ENCODE measurements around the gene ADGRD1. TPM values are rescaled to one million over a fixed set of nuclear protein-coding genes. Genes with fewer than 3 reads are reported as not detected.
"Not testable (repeated sequence)": the region's sequence is repeated elsewhere in the genome, so short reads cannot be mapped to it uniquely, and the experiment has no call there.

The ADGRD1 gene
- total RNA-seq, 2 experiments from 2014 or later = 0.05 TPM; not detected in 1

GRCh38 chr12:131117438-131118245, 163.9 kb downstream of the ADGRD1 start:
- H3K27me3 Mint-ChIP-seq = no peaks in the 10 kb centered on the region
- no peak overlapping the region for H3K27ac Mint-ChIP-seq
- ChIA-PET CTCF (interaction anchor here (1.9 to 3.9 kb wide), 2 partner anchors 12 to 15 kb away, joined by 4 to 30 read pairs; no protein-coding TSS in a partner anchor), POLR2A (no interaction called here)
- H3K4me1 Mint-ChIP-seq = no peaks in the 10 kb centered on the region
- no peak for DNase-seq
- no peaks in the 10 kb centered on the region for H3K9me3 Mint-ChIP-seq
- no peak overlapping the region for H3K4me3 Mint-ChIP-seq
- no peaks in the 10 kb centered on the region for H3K36me3 Mint-ChIP-seq (ENCODE audit: low read depth)

GRCh38 chr12:131118371-131118770, 164.7 kb downstream of the ADGRD1 start:
- Mint-ChIP-seq H3K27ac (no peak overlapping the region), H3K27me3 (no peaks in the 10 kb centered on the region), H3K9me3 (no peaks in the 10 kb centered on the region), H3K36me3 (ENCODE audit: low read depth) (no peaks in the 10 kb centered on the region), H3K4me1 (no peaks in the 10 kb centered on the region), H3K4me3 (no peak overlapping the region)
- DNase-seq = no peak
- POLR2A ChIA-PET = no interaction called here
- CTCF ChIA-PET = interaction anchor here (1.9 kb wide), 1 partner anchor 14 kb away, joined by 4 read pairs; no protein-coding TSS in a partner anchor

- H3K27ac Mint-ChIP-seq; DNase-seq; H3K27me3 Mint-ChIP-seq; POLR2A ChIA-PET; CTCF ChIA-PET; H3K36me3 Mint-ChIP-seq (ENCODE audit: low read depth); H3K9me3 Mint-ChIP-seq; H3K4me3 Mint-ChIP-seq; H3K4me1 Mint-ChIP-seq: not testable (repeated sequence)
These were observed 165.6 kb downstream of the ADGRD1 start for GRCh38 chr12:131119345-131119744.

- Mint-ChIP-seq H3K4me1 (no peaks in the 10 kb centered on the region), H3K4me3 (no peak overlapping the region), H3K36me3 (ENCODE audit: low read depth) (no peaks in the 10 kb centered on the region), H3K27ac (no peak overlapping the region), H3K27me3 (no peaks in the 10 kb centered on the region), H3K9me3 (no peaks in the 10 kb centered on the region)
- no peak for DNase-seq
- ChIA-PET POLR2A (no interaction called here), CTCF (no interaction called here)
These were observed 166.2 kb downstream of the ADGRD1 start for GRCh38 chr12:131119936-131120335.

- no peak for DNase-seq
- H3K27ac Mint-ChIP-seq = no peak overlapping the region
- H3K4me3 Mint-ChIP-seq = no peak overlapping the region
- CTCF ChIA-PET = no interaction called here
- POLR2A ChIA-PET = no interaction called here
- H3K9me3 Mint-ChIP-seq = no peaks in the 10 kb centered on the region
- H3K4me1 Mint-ChIP-seq = no peaks in the 10 kb centered on the region
- H3K27me3 Mint-ChIP-seq = no peaks in the 10 kb centered on the region
- no peaks in the 10 kb centered on the region for H3K36me3 Mint-ChIP-seq (ENCODE audit: low read depth)
These were observed 167.1 kb downstream of the ADGRD1 start for GRCh38 chr12:131120831-131121271.

GRCh38 chr12:131121705-131122405, 168.1 kb downstream of the ADGRD1 start:
- no peak overlapping the region for H3K27ac Mint-ChIP-seq
- no peak overlapping the region for H3K4me3 Mint-ChIP-seq
- no peaks in the 10 kb centered on the region for H3K36me3 Mint-ChIP-seq (ENCODE audit: low read depth)
- DNase-seq = no peak
- no peaks in the 10 kb centered on the region for H3K9me3 Mint-ChIP-seq
- ChIA-PET CTCF (no interaction called here), POLR2A (no interaction called here)
- H3K27me3 Mint-ChIP-seq = no peaks in the 10 kb centered on the region
- H3K4me1 Mint-ChIP-seq = no peaks in the 10 kb centered on the region

GRCh38 chr12:131122631-131123030, 168.9 kb downstream of the ADGRD1 start:
- no peak overlapping the region for H3K4me3 Mint-ChIP-seq
- H3K27me3 Mint-ChIP-seq = no peaks in the 10 kb centered on the region
- no peaks in the 10 kb centered on the region for H3K36me3 Mint-ChIP-seq (ENCODE audit: low read depth)
- peaks cover 2% of the 10 kb centered on the region for H3K9me3 Mint-ChIP-seq
- DNase-seq = no peak
- ChIA-PET POLR2A (no interaction called here), CTCF (no interaction called here)
- H3K27ac Mint-ChIP-seq = no peak overlapping the region
- no peaks in the 10 kb centered on the region for H3K4me1 Mint-ChIP-seq

- ChIA-PET CTCF (interaction anchor here (0.6 to 1.6 kb wide), 4 partner anchors 18 to 208 kb away, joined by 3 to 5 read pairs (median 4); no protein-coding TSS in a partner anchor), POLR2A (no interaction called here)
- no peaks in the 10 kb centered on the region for H3K36me3 Mint-ChIP-seq (ENCODE audit: low read depth)
- no peak overlapping the region for H3K4me3 Mint-ChIP-seq
- no peak overlapping the region for H3K27ac Mint-ChIP-seq
- DNase-seq = no peak
- no peaks in the 10 kb centered on the region for H3K4me1 Mint-ChIP-seq
- peaks cover 2% of the 10 kb centered on the region for H3K9me3 Mint-ChIP-seq
- no peaks in the 10 kb centered on the region for H3K27me3 Mint-ChIP-seq
These were observed 170.1 kb downstream of the ADGRD1 start for GRCh38 chr12:131123817-131124216.

GRCh38 chr12:131124487-131125280, 171.0 kb downstream of the ADGRD1 start:
- H3K36me3 Mint-ChIP-seq (ENCODE audit: low read depth) = no peaks in the 10 kb centered on the region
- H3K27ac Mint-ChIP-seq = no peak overlapping the region
- CTCF ChIA-PET = interaction anchor here (1.2 to 1.6 kb wide), 3 partner anchors 9 to 20 kb away, joined by 3 to 5 read pairs (median 3); no protein-coding TSS in a partner anchor
- POLR2A ChIA-PET = no interaction called here
- H3K27me3 Mint-ChIP-seq = no peaks in the 10 kb centered on the region
- H3K4me3 Mint-ChIP-seq = no peak overlapping the region
- H3K4me1 Mint-ChIP-seq = no peaks in the 10 kb centered on the region
- DNase-seq = no peak
- peaks cover 2% of the 10 kb centered on the region for H3K9me3 Mint-ChIP-seq

GRCh38 chr12:131126662-131127173, 173.0 kb downstream of the ADGRD1 start:
- peaks cover 2% of the 10 kb centered on the region for H3K9me3 Mint-ChIP-seq
- no peaks in the 10 kb centered on the region for H3K4me1 Mint-ChIP-seq
- H3K4me3 Mint-ChIP-seq = no peak overlapping the region
- ChIA-PET CTCF (no interaction called here), POLR2A (no interaction called here)
- DNase-seq = no peak
- no peaks in the 10 kb centered on the region for H3K36me3 Mint-ChIP-seq (ENCODE audit: low read depth)
- H3K27ac Mint-ChIP-seq = no peak overlapping the region
- H3K27me3 Mint-ChIP-seq = no peaks in the 10 kb centered on the region

GRCh38 chr12:131128556-131128955, 174.8 kb downstream of the ADGRD1 start:
- Mint-ChIP-seq H3K4me1 (no peaks in the 10 kb centered on the region), H3K27me3 (no peaks in the 10 kb centered on the region), H3K9me3 (peaks cover 2% of the 10 kb centered on the region), H3K4me3 (no peak overlapping the region), H3K36me3 (ENCODE audit: low read depth) (no peaks in the 10 kb centered on the region), H3K27ac (no peak overlapping the region)
- no peak for DNase-seq
- ChIA-PET POLR2A (no interaction called here), CTCF (interaction anchor here (0.6 to 0.7 kb wide), 2 partner anchors 22 to 117 kb away, joined by 3 read pairs; no protein-coding TSS in a partner anchor)

- H3K36me3 Mint-ChIP-seq (ENCODE audit: low read depth); H3K27ac Mint-ChIP-seq; H3K4me1 Mint-ChIP-seq; POLR2A ChIA-PET; H3K4me3 Mint-ChIP-seq; H3K9me3 Mint-ChIP-seq; DNase-seq; H3K27me3 Mint-ChIP-seq: not testable (repeated sequence)
- CTCF ChIA-PET = interaction anchor here (0.6 kb wide), 1 partner anchor 117 kb away, joined by 3 read pairs; no protein-coding TSS in a partner anchor
These were observed 175.4 kb downstream of the ADGRD1 start for GRCh38 chr12:131128966-131129619.

All from activated CD4-positive, alpha-beta T cell treated with anti-CD3 and anti-CD28 coated beads, Interleukin-2, amount 10 ng/mL, durations not matched to agents 7 days and 5 days (primary cell).